Activated CD4-positive, alpha-beta T cell treated with anti-CD3 and anti-CD28 coated beads, Interleukin-2, amount 50 U/mL, for 48 hours (primary cell): ENCODE results near the gene OR5M8.

Source experiments
- DNase-seq, 2 experiments: peaks; one replicate each; pipeline ENCODE4 v3.0.0-alpha.2; 2020

OR5M8 gene

DNA sequence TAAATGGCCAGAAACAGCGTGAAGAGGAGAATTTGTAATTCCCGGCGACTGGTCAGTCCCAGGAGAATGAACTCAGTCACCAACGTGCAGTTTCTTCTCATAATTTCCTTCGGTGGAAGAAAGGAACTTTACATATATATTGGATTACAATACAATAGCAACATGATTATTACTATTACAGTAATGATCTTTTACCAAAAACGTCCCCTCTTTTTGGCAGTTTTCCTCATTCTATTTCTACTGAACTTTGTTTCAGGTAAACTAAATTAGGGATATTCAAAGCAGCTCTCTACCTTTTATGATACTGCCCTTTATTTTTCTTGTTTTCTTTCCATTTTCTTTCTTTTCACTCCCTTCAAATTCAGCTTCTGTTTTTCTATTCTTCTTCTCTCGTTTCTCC, at the start of gene OR5M8:
Gene OR5M8 (minus strand): TSS at position 101 of the 400 bp plus-strand sequence. CDS start 0 bp downstream, at position 101.
- no peak for DNase-seq

DNA sequence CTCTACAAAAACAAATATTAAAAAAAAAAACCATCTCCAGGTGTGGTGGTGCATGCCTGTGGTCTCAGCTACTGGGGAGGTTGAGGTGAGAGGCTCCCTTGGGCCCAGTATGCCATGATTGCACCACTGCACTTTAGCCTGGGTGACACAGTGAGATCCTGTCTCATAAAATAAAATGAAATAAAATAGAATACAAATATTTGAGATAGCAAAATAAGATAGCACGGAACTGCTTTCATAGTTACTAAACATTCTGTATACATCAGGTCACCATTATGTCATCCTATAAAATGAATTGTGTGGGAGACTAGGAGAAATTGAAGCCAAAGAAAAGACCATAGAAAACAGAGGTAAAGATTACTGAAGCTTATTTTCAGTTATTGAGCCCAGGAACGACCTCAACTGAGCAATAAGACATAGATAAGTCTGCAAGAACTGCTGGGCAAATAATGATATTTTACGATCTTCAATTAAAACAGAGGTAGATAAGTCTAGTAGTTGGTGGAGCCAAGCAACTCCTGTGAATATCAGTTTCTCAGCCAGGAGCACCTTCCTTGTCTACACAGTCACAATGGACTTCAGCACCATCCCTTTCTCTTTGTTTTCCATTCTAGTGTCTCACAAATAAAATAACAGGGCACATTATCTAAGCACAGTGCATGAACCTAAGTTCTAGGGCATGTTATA, 42.0 kb upstream of the OR5M8 start:
- DNase-seq: no peak

DNA sequence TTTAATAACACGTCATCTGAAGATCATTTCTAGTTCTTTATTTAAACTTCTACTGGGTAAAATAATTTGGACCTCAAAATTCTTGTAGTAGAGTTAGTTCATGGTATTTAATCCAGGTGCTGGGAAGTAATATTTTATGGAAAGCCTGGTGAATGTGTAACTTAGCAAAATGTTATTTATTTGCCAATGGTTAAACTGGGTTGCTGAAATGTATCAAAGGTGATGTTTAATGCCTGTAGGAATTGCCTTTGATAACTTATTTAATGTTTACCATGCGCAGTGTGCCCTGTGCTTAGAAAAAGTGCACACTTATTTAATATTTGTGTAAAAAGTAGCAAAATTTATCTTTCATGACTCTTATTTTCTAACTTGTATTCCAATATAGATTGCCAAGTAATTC, 40.7 kb upstream of the OR5M8 start:
- no peak for DNase-seq

- no peak for DNase-seq
These were observed 30.8 kb upstream of the OR5M8 start for GRCh38 chr11:56522008-56522407.

- no peak for DNase-seq
These were observed 22.1 kb upstream of the OR5M8 start for GRCh38 chr11:56513280-56513679.

DNA sequence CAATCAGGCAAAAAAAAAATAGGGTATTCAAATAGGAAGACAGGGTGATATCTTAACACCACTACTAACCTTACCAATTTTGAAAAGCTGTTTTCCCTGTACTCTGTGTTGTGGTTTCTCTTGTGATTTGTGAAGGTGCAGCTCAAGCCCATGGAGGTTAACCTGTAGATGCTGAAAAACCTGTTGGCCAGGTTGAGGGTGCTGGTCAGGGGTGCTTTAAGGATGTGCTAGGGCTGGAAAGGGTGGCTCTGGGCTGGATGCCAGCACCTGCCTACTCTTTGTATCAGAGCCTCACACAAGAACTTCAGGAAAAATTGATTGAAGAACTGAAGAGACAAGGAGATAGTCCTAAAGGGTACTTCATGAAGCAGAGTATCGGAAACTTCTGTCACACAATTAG, 18.3 kb upstream of the OR5M8 start:
- DNase-seq: no peak

- DNase-seq: no peak
These were observed 5.8 kb upstream of the OR5M8 start for GRCh38 chr11:56497010-56497409.

DNA sequence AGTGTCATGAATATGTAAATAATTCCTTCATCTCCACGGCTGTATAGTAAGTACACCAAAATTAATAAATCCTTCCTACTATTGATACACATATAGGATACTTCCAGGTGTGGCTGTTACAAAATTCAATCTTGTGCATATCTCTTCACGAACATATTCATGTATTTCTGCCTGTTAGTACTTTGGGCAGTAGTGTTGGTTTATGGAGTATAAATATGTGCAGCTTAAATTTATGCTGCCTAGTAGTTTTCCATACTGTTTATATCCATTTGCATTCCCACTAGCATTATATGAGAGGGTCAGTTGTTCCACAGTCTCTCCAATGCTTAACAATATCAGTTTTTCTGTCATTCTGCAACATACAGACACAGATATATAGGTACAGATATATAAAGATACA, 3.9 kb upstream of the OR5M8 start:
- DNase-seq: no peak

DNA sequence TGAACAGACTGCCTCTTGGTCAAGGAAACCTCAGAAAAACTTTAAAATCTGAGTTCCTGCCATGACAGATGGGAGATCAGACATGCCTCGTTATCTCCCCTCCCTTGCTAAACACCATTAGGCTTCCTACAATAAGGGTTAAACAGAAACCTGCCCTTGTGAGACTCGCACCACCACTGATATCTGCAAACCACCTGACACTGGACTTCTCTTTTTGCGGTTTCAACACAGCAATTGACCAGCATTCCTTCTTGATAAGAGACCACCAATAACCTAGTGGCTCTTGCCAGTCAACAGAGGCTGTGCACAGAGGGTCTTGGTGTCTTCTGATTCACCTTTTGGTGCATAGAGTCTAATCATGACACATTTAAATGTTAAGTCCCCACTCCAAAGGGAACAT, 4.4 kb downstream of the OR5M8 start:
- DNase-seq: no peak

GRCh38 chr11:56474729-56475235, 16.4 kb downstream of the OR5M8 start:
- DNase-seq: no peak

- no peak for DNase-seq
These were observed 17.9 kb downstream of the OR5M8 start, which contains the start of gene OR5M3 for GRCh38 chr11:56473252-56473651. Gene OR5M3 (minus strand): TSS chr11:56473352. CDS start chr11:56470497, 2,855 bp downstream.

DNA sequence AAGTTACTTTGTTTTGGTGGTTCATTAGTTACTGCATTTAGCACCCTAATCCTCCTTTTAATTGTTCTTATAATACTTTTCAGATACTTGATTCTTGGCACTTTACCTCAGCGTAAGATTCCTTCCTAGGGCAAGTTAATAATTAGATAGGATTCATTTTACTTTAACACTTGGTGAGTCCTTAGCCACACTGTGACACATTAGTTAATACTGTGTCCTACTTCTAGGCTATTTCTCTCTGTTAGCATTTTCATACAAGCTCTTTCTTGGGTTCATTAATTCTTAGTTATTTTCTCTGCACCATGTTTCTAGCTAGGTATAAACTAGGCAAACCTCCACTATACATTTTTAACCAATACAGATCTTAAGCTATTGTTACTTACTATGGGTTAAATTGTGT, 34.1 kb downstream of the OR5M8 start:
- DNase-seq: no peak

GRCh38 chr11:56453521-56453920, 37.6 kb downstream of the OR5M8 start:
- DNase-seq: no peak
